NCI-H2081 treated with DMSO at 0.1 percent for 48 hours (cell line): ENCODE measurements around the gene KRTAP9-7.

ENCODE experiments used
- DNase-seq: peaks from one replicate; lab custom pipeline; 2025; lab: John Stamatoyannopoulos, UW

Gene KRTAP9-7

GRCh38 chr17:41271858-41272257 is 3.6 kb upstream of the KRTAP9-7 start:
- DNase-seq, result no peak

GRCh38 chr17:41278176-41278955 is 2.9 kb downstream of the KRTAP9-7 start:
- DNase-seq, result no peak

GRCh38 chr17:41284043-41284442 is 8.5 kb downstream of the KRTAP9-7 start:
- no peak for DNase-seq

- DNase-seq, result no peak
Measured at GRCh38 chr17:41284546-41284945, 9.0 kb downstream of the KRTAP9-7 start.

DNA sequence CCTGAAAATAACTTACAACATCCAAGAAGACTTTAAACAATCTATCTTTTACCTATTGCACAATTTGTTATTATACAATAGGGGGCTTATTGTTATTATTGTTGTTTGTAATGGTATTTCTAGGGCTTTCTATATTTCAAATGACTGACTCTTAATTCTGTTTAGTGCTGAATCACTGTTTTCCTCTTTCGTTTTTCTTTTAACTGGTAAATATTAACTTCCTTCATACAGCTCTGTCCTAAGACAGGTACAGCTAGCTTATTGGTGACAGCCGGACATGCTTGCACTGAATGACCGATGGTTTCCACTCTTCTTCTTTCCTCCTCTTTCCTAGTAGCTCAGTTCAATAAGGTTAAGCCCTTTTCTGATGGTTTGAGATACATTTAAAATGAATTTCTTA is 11.6 kb downstream of the KRTAP9-7 start:
- DNase-seq, result no peak

GRCh38 chr17:41294016-41294415 is 18.5 kb downstream of the KRTAP9-7 start:
- DNase-seq, result no peak

- no peak for DNase-seq
Measured at GRCh38 chr17:41296846-41297245, 21.3 kb downstream of the KRTAP9-7 start.

DNA sequence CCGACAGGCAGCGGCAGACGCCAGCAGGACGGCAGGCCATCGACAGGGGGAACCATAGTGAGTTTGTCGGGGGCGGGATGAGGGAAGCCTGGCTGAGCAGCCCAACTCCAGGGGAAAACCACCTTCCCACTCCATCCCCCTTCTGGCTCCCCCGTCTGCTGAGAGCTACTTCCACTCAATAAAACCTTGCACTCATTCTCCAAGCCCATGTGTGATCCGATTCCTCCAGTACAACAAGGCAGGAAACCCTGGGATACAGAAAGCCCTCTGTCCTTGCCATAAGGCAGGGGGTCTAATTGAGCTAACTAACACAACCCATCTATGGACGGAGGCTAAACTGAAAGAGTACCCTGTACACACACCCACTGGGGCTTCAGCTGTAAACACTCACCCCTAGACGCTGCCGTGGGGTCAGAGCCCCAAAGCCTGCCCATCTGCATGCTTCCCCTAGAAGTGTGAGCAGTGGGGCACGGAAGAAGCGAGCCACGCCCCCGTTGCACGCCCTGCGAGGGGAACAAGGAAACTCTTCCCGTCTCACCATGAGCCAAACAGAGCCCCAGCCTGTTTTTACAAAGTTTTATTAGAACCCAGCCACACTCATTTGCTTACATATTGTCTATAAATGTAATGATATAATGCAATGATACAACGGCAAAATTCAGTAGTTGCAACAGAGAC is 23.1 kb downstream of the KRTAP9-7 start:
- no peak for DNase-seq

GRCh38 chr17:41301204-41301790 is 25.8 kb downstream of the KRTAP9-7 start:
- DNase-seq, result no peak

DNA sequence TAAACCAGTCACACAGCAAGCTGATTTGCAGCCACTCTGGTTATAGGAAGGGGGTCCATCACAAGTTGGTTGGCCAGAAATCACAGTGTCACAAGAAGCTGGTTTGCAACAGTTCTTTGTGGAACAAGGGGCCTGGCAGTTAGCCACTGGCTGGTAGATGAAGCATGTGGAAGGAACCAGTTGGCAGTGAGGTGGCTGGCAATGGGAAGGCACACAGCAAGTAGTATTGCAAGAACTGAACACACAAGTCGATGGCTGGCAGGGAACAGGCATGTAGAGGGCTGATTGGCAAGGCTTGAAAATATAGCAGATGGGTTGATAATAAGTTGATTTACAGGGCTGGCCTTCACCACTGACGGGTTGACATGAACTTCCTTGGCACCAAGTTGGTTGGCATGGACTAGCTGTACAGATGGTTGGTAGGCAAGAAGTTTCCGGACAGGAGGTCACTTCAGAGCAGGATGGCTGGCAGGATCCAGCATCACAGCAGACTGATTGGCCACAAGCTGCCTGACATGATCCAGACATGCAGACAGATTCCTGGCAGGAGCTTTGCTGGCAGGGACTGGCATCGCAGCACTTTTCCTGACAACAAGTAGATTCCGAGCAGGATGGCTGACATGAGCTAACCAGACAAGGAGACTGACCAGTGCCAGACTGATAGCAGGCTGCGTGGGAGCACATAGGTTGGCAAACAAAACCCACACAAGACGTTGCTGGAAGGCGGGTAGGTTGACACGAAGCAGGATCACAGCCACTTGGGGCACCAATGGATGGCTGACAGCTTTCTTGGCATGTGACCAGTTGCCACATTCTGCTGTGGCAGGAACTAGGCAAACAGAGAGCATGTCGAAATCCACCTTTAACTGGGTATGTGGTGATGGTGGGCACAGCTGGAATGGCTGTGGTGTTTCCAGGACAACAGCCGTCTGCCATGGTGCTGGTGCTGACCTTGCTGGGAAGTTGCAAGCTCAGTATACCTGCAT is 26.7 kb downstream of the KRTAP9-7 start, which contains the start of gene KRTAP29-1:
Gene KRTAP29-1 (minus strand): TSS at position 936 of the 986 bp plus-strand sequence. CDS start 0 bp downstream, at position 936.
- no peak for DNase-seq

DNA sequence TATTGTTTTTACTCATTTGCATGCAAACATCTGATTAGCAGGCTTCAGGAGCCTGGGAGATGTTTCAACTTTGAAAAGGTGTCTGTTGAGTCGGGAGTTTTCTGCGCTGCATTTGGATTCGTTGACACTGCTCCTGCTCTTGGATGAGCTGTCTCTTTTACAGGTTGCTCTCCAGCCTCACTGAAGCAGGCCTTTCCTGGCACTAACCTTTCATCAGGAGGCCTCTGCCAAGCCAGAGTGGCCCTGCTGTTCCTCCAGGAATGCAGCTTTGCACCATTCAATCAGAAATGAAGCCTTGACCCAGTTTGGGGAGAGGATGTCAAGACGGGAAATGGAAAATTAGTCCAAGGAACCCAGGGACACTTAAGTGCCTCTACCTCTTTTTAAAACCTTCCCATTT is 27.5 kb downstream of the KRTAP9-7 start:
- no peak for DNase-seq

DNA sequence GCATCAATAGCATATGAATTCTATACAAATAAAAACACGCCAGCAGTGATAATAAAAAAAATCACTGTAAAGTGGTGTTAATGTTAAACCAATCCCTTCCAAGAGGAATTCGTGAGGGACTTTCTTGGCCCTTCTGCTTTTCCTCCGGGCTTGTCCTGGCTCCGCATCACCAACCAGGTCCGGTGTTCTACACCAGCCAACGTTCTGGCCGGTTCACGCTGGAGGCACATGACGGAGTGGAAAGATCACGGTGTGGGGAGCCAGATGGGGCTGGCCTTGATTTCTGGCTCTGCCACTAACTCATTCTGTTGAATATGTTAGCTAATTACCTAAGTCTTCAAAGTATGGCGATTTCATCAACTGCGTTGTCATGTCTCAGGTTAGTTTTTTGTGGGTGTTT is 28.6 kb downstream of the KRTAP9-7 start:
- DNase-seq, result no peak

- DNase-seq, result no peak
Measured at GRCh38 chr17:41307647-41308046, 32.1 kb downstream of the KRTAP9-7 start.

- DNase-seq, result peak; percentile 70
Measured at GRCh38 chr17:41308251-41308917, 32.9 kb downstream of the KRTAP9-7 start.

DNA sequence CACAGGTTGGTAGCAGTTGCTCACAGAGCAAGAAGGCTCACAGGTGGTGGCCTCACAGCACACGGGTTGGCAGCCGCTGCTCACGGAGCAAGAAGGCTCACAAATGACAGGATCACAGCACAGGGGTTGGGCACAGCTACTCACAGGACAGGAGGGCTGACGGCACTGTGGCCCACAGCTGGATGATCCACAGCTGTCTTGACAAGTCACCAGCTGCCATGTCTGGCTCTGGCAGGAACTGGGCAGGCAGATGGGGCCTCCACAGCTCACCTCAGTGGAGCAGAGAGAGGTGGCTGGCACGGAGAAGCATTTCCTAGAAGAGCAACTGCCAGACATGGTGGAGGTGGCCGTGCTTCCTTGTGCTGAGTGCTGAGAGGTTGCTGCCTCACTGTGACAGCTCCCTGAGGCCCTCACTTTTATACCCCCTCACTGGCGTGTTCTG is 33.4 kb downstream of the KRTAP9-7 start, which contains the start of gene KRTAP16-1:
Gene KRTAP16-1 (minus strand): TSS at position 392 of the 442 bp plus-strand sequence. CDS start 56 bp downstream, at position 336.
- DNase-seq, result no peak

- no peak for DNase-seq
Measured at GRCh38 chr17:41311111-41311510, 35.6 kb downstream of the KRTAP9-7 start.

- no peak for DNase-seq
Measured at GRCh38 chr17:41315204-41315794, 39.8 kb downstream of the KRTAP9-7 start, which contains the start of gene KRTAP17-1. Gene KRTAP17-1, minus strand, starts transcription at chr17:41315710. Its CDS starts 60 bp downstream, at chr17:41315650.

GRCh38 chr17:41315814-41316445 is 40.4 kb downstream of the KRTAP9-7 start:
- DNase-seq, result no peak

GRCh38 chr17:41318231-41318630 is 42.7 kb downstream of the KRTAP9-7 start:
- DNase-seq, result no peak
